GM12878 (cell line): ENCODE data around the gene PAQR7. TPM values are rescaled to one million over a fixed set of nuclear protein-coding genes. Genes with fewer than 3 reads are reported as not detected.

Experiments used
- ATAC-seq: fragments of 200-7000 bp; cut with Tn5 transposase; 3 replicates; pipeline ENCODE4 v1.9.1; 2020; ENCODE audit warnings: mild to moderate bottlenecking, moderate library complexity
- BruUV-seq: library from RNA; stranded (reverse); fragments of 400-500 nt; replicated peaks from 2 replicates; lab custom pipeline; 2021; lab: Mats Ljungman, UMichigan
- CTCF ChIA-PET: fragments of 300-600 bp; sonication (Branson Sonifier 250); formaldehyde crosslinking; extraction: SDS; loops from one replicate; lab custom pipeline; 2021; ENCODE audit warnings: inconsistent platforms; lab: Yijun Ruan, JAX
- POLR2A ChIA-PET: fragments of 350-600 bp; formaldehyde crosslinking; extraction: SDS; loops from one replicate; lab custom pipeline; 2021; ENCODE audit warnings: inconsistent platforms; lab: Charles Lee
- RAD21 ChIA-PET: fragments of 300-600 bp; sonication (Branson Sonifier 250); formaldehyde crosslinking; loops from one replicate; lab custom pipeline; 2023; ENCODE audit warnings: antibody characterized with exemption; ENCODE audit not compliant: unreplicated experiment; lab: Charles Lee
- SMC1A ChIA-PET: fragments of 300-600 bp; sonication (Branson Sonifier 250); formaldehyde crosslinking; loops from one replicate; lab custom pipeline; 2023; ENCODE audit not compliant: unreplicated experiment, uncharacterized antibody; lab: Charles Lee
- DNase-seq: peaks from one replicate; pipeline ENCODE4 v3.0.0-alpha.2; 2011; ENCODE audit warnings: low read depth, low spot score
- FAIRE-seq: peaks from 3 replicates; lab custom pipeline; 2011; peaks lifted over from hg19 to GRCh38; lab: Jason Lieb, UNC
- H2AFZ ChIP-seq: 2 replicates; pipeline ENCODE4 v1.6.0; 2011; ENCODE audit warnings: low read depth, low read length, control low read depth; ENCODE audit not compliant: control insufficient read depth
- H3K27ac ChIP-seq: 2 replicates; pipeline ENCODE4 v1.5.1; 2011; ENCODE audit warnings: control low read depth; ENCODE audit not compliant: control insufficient read depth, insufficient read depth
- H3K27me3 ChIP-seq, 2 experiments: replicated peaks in 1 of 2; 2 replicates each; pipeline versions ENCODE4 v1.6.0 to v1.6.1; 2011; ENCODE audit warnings: low read length in 1 of 2; ENCODE audit not compliant: control insufficient read depth in 2 of 2, insufficient read depth in 2 of 2
- H3K36me3 ChIP-seq, 2 experiments: 2 replicates each; pipeline ENCODE4 v1.5.1; 2011; ENCODE audit warnings: low read length in 1 of 2; ENCODE audit not compliant: control insufficient read depth in 2 of 2, insufficient read depth in 2 of 2
- H3K4me1 ChIP-seq: 2 replicates; pipeline ENCODE4 v1.6.1; 2011; ENCODE audit warnings: mild to moderate bottlenecking, low read length, moderate library complexity, mixed read lengths; ENCODE audit not compliant: control insufficient read depth, insufficient read depth
- H3K4me2 ChIP-seq: 2 replicates; pipeline ENCODE4 v1.6.0; 2011; ENCODE audit warnings: control low read depth; ENCODE audit not compliant: control insufficient read depth, insufficient read depth
- H3K4me3 ChIP-seq: fragments of 200-600 bp; sonication (generic); 2 replicates; pipeline ENCODE4 v1.5.1; 2016
- H3K79me2 ChIP-seq: 2 replicates; pipeline ENCODE4 v1.6.0; 2011; ENCODE audit warnings: low read length; ENCODE audit not compliant: control insufficient read depth, insufficient read depth
- H3K9ac ChIP-seq: 2 replicates; pipeline ENCODE4 v1.8.0; 2011; ENCODE audit warnings: low read length, control low read depth, mixed read lengths; ENCODE audit not compliant: control insufficient read depth, insufficient read depth
- H3K9me3 ChIP-seq: replicated peaks from 3 replicates; pipeline ENCODE4 v1.5.1; 2011; ENCODE audit warnings: mild to moderate bottlenecking, low read length; ENCODE audit not compliant: control insufficient read depth, insufficient read depth
- H4K20me1 ChIP-seq: 2 replicates; pipeline ENCODE4 v1.6.0; 2011; ENCODE audit not compliant: control insufficient read depth, insufficient read depth
- BRCA1 ChIP-seq: IDR thresholded peaks from 2 replicates; pipeline ENCODE4 v1.6.1; 2011; ENCODE audit warnings: low read depth, low read length, improper control_type of control experiment
- ESRRA ChIP-seq: IDR thresholded peaks from 2 replicates; pipeline ENCODE4 v1.6.1; 2012; ENCODE audit warnings: mild to moderate bottlenecking, low read length, improper control_type of control experiment
- MYC ChIP-seq: IDR thresholded peaks from 2 replicates; pipeline ENCODE4 v1.6.1; 2011; ENCODE audit warnings: mild to moderate bottlenecking, low read length, moderate library complexity, inconsistent platforms; ENCODE audit not compliant: insufficient read depth, insufficient replicate concordance, insufficient read length, severe bottlenecking
- NR2F1 ChIP-seq: fragments of 450-650 bp; conservative IDR thresholded peaks from 2 replicates; pipeline ENCODE4 v1.6.1; 2017; ENCODE audit warnings: mild to moderate bottlenecking
- PAX8 ChIP-seq: fragments of 450-650 bp; IDR thresholded peaks from 2 replicates; pipeline ENCODE4 v1.6.1; 2017; ENCODE audit warnings: mild to moderate bottlenecking, moderate library complexity
- POLR2A ChIP-seq: IDR thresholded peaks from 2 replicates; pipeline ENCODE4 v1.6.1; 2011; ENCODE audit warnings: low read depth, mild to moderate bottlenecking, low read length
- STAT1 ChIP-seq: fragments of 450-650 bp; conservative IDR thresholded peaks from 2 replicates; pipeline ENCODE4 v1.6.1; 2014; ENCODE audit warnings: antibody characterized with exemption, mild to moderate bottlenecking
- TCF12 ChIP-seq: IDR thresholded peaks from 2 replicates; pipeline ENCODE4 v1.6.1; 2011; ENCODE audit warnings: low read depth, mild to moderate bottlenecking, low read length
- ZNF24 ChIP-seq: fragments of 450-650 bp; IDR thresholded peaks from 2 replicates; pipeline ENCODE4 v1.6.1; 2017; ENCODE audit warnings: antibody characterized with exemption, mild to moderate bottlenecking
- WGBS: methylation state at CpG from one replicate; pipeline ENCODE4 v1.1.6; 2016; ENCODE audit warnings: low lambda C conversion rate; ENCODE audit not compliant: insufficient replicate concordance, insufficient coverage; ENCODE audit errors: missing lambda C conversion rate; 5-methylcytosine and 5-hydroxymethylcytosine counted together
- in situ Hi-C: fragments of 300-500 bp; cut with MboI; formaldehyde crosslinking; loops from 9 replicates; pipeline ENCODE4 v1.14.3; 2018; ENCODE audit warnings: mixed read lengths
- intact Hi-C: fragments of 100-400 bp; cut with micrococcal nuclease; formaldehyde crosslinking; loops from one replicate; pipeline ENCODE4 v1.14.2; 2022; ENCODE audit not compliant: unreplicated experiment
- polyA plus RNA-seq, 11 experiments: library from polyadenylated mRNA; depleted of rRNA in 4 of 11; unstranded in 6 of 11; stranded (reverse) in 5 of 11; fragments of >200 nt; fragmentation: Nextera tagmentation in 4 of 11; fragmentation: Illumina TruSeq in 1 of 11; extraction: Ambion mirVana in 4 of 11; extraction: Trizol in 1 of 11; gene quantifications; 1 replicate in 1 of 11; 2 replicates in 10 of 11; pipeline versions ENCODE4 v1.2.1 to v1.2.3, GENCODE V29; 2011 to 2016; ENCODE audit warnings: inconsistent platforms in 2 of 11, missing spikeins in 2 of 11, low read depth in 1 of 11
- total RNA-seq, 4 experiments: library from RNA; depleted of rRNA in 3 of 4; stranded (reverse); fragments of >200 nt in 3 of 4; fragmentation: Illumina TruSeq in 1 of 4; extraction: Trizol in 1 of 4; gene quantifications; 2 replicates each; pipeline versions ENCODE4 v1.2.1 to v1.2.3, GENCODE V29; 2013 to 2021
- TF ChIP-seq, protein P1 (sequence below): IDR thresholded peaks from 2 replicates; pipeline ENCODE4 v1.6.1; 2011; ENCODE audit warnings: borderline replicate concordance, low read depth, mild to moderate bottlenecking, moderate library complexity, mixed read lengths, low read length; ENCODE audit not compliant: insufficient read depth; ENCODE audit errors: extremely low read length
- TF ChIP-seq, protein P2 (sequence below): fragments of 450-650 bp; IDR thresholded peaks from 2 replicates; pipeline ENCODE4 v1.6.1; 2017; ENCODE audit warnings: mild to moderate bottlenecking

PAQR7 gene
- total and polyA plus RNA-seq, 10 of the 15 experiments (the other 5 are each of a cell fraction or from before 2014, with no cell fraction given) = 1.1 to 8.8 (median 5.2) TPM

DNA sequence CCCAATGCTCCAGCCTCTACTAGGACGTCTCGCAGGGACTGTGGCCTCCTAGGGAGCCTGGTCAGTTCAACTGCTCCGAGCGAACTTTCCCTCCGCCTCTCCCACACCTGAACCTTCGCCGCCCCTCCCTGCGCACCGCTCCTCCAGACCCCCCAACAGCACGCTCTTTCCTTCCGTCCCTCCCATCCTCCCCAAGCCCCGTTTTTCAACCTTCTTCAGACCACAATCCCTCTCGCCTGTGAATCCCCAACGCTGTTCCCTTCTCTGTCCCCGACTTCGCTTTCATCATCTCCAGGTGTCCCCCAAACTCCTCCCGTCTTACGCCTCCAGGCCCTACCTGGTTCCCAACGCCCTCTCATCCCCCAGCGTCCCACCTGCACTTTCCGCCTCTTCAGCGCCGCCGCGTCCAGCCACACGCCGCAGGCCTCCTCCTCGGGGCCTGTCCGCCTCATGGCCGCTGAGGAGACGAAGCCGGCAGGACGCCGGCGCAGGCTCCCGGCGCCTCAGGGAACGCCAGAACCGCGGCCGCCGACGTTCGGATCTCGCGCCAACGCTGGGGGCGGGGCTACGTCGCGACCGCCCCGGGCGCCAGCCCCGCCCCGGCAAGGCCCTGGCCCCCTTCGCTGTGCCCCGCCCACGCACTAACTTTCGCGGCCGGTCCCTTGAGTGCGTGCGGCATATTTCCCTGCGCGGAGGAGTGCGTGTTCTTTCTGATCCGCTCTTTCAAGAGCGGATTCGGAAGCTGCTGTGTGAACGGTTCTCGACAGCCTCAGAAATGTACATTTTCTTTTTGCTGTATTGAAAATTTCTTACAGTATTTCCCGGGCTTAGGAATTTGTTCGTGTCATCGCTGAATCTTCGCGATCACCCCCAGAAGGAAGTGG, 16.4 kb downstream of the PAQR7 start, which contains the start of gene AUNIP (continued):
- TF ChIP-seq POLR2A = peak; percentile 85
- no peak for TF ChIP-seq PAX8
- no peak; the same call in 1 of the 2 replicates for TF ChIP-seq NR2F1
- TF ChIP-seq, protein P1, sequence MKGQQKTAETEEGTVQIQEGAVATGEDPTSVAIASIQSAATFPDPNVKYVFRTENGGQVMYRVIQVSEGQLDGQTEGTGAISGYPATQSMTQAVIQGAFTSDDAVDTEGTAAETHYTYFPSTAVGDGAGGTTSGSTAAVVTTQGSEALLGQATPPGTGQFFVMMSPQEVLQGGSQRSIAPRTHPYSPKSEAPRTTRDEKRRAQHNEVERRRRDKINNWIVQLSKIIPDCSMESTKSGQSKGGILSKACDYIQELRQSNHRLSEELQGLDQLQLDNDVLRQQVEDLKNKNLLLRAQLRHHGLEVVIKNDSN = no peak
- 0 out of 2 replicates have a peak, but pooled peaks have one; percentile 56 for TF ChIP-seq STAT1
- TF ChIP-seq, protein P2, sequence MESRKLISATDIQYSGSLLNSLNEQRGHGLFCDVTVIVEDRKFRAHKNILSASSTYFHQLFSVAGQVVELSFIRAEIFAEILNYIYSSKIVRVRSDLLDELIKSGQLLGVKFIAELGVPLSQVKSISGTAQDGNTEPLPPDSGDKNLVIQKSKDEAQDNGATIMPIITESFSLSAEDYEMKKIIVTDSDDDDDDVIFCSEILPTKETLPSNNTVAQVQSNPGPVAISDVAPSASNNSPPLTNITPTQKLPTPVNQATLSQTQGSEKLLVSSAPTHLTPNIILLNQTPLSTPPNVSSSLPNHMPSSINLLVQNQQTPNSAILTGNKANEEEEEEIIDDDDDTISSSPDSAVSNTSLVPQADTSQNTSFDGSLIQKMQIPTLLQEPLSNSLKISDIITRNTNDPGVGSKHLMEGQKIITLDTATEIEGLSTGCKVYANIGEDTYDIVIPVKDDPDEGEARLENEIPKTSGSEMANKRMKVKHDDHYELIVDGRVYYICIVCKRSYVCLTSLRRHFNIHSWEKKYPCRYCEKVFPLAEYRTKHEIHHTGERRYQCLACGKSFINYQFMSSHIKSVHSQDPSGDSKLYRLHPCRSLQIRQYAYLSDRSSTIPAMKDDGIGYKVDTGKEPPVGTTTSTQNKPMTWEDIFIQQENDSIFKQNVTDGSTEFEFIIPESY = no peak
- no peak for TF ChIP-seq MYC
- no peak for TF ChIP-seq BRCA1

DNA sequence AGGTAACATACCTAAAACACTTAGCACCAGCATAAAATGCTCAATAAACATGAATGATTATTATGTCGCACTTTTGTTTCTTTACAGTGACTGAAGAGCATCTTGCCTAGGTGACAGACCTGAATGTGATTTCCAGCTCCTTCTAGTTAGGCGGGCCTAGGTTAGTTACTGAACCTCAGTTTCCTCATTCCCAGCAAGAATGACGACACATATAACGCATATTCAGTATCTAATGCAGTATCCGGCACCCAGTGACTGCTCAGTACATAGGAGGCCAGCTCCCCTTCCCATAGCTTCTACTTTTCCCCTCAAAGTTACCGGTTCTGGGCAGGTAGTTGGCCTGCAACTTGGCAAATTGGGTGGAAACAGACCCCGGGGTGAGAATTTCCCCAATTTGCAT, 17.0 kb downstream of the PAQR7 start:
- H3K4me1 ChIP-seq = peaks cover 8% of the 10 kb centered on the region; the same call in 1 of the 2 replicates
- ChIA-PET RAD21 (no interaction called here), CTCF (interaction anchor here (0.5 to 2.1 kb wide), 2 partner anchors 14 to 1088 kb away, joined by 3 to 4 read pairs; no protein-coding TSS in a partner anchor), POLR2A (interaction anchor here (0.8 kb wide), 1 partner anchor 17 kb away, joined by 3 read pairs; the partner anchor contains the start of gene PAQR7), SMC1A (no interaction called here)
- H3K9ac ChIP-seq = peak overlapping the region; percentile 72
- FAIRE-seq (peak; percentile 44), DNase-seq (no peak), ATAC-seq (no peak; the same call in 2 of the 3 replicates)
- no peaks in the 10 kb centered on the region for H4K20me1 ChIP-seq
- 3% methylated on average over 7 of the region's 7 CpGs for WGBS
- peak overlapping the region; percentile 88 for H3K4me3 ChIP-seq
- no peaks in the 10 kb centered on the region for H3K27me3 ChIP-seq
- in situ Hi-C loops = no loop called here
- H3K36me3 ChIP-seq = no peaks in the 10 kb centered on the region
- H3K4me2 ChIP-seq = peak overlapping the region; percentile 92
- no peak for TF ChIP-seq ZNF24
- TF ChIP-seq ESRRA = no peak
- no peak for TF ChIP-seq TCF12
- H3K27ac ChIP-seq = peak overlapping the region; percentile 82
- peak overlapping the region; percentile 54 for H2AFZ ChIP-seq
- peaks cover 19% of the 10 kb centered on the region for H3K79me2 ChIP-seq
- intact Hi-C loops = loop anchor here (5.0 to 10.0 kb wide), 2 partner anchors 36 to 1296 kb away; partner anchors contain the start of gene SLC9A1
- BruUV-seq = TSS peak; percentile 62
- H3K9me3 ChIP-seq = no peaks in the 10 kb centered on the region
